IPS-20b (cell line): ENCODE data around the gene DLG2.

ENCODE experiments used
- H3K27ac ChIP-seq: one replicate; pipeline ENCODE4 v1.5.1; 2013; ENCODE audit warnings: low read length
- H3K27me3 ChIP-seq: 2 replicates; pipeline ENCODE4 v1.6.1; 2013; ENCODE audit warnings: mild to moderate bottlenecking, low read length, inconsistent platforms; ENCODE audit not compliant: insufficient read depth
- H3K36me3 ChIP-seq: 2 replicates; pipeline ENCODE4 v1.6.1; 2013; ENCODE audit warnings: low read depth, mild to moderate bottlenecking, inconsistent platforms, low read length, moderate library complexity; ENCODE audit not compliant: insufficient read depth
- H3K4me1 ChIP-seq: 2 replicates; pipeline ENCODE4 v1.6.1; 2013; ENCODE audit warnings: mild to moderate bottlenecking, control low read depth, inconsistent platforms, low read length, moderate library complexity; ENCODE audit not compliant: insufficient read depth
- H3K4me3 ChIP-seq: 2 replicates; pipeline ENCODE4 v1.5.1; 2013; ENCODE audit warnings: mild to moderate bottlenecking, low read length, inconsistent platforms
- H3K9ac ChIP-seq: 2 replicates; pipeline ENCODE4 v1.6.1; 2013; ENCODE audit warnings: low read depth, mild to moderate bottlenecking, inconsistent platforms, low read length, moderate library complexity
- H3K9me3 ChIP-seq: 2 replicates; pipeline ENCODE4 v1.6.1; 2013; ENCODE audit warnings: mild to moderate bottlenecking, low read depth, low read length, inconsistent platforms; ENCODE audit not compliant: insufficient read depth

The DLG2 gene

DNA sequence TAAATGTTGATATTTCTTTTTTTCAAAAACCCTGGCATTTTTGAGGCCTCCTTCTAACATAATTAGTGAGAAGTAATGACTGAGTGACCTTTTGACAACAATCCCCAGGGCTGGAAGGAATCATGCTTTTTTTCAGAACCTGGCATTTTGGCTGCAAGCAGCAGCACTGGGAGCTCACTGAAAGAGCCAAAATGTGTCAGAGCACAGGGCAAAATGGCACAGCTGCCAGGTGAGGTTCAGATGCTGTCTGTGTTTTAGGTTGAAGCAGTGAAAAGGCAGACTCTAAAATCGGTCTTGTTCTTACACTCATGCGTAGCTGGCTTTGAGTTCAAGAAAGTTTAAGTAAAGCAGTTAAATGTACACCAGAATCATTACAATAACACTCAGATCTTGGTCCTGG is 1063.8 kb downstream of the DLG2 start:
- H3K9ac ChIP-seq = no peak overlapping the region
- H3K9me3 ChIP-seq = no peaks in the 10 kb centered on the region
- no peaks in the 10 kb centered on the region for H3K27me3 ChIP-seq
- H3K4me3 ChIP-seq = no peak overlapping the region
- H3K4me1 ChIP-seq = no peaks in the 10 kb centered on the region
- no peaks in the 10 kb centered on the region for H3K36me3 ChIP-seq
- no peak overlapping the region for H3K27ac ChIP-seq

GRCh38 chr11:84560206-84560605 is 1066.9 kb downstream of the DLG2 start:
- Histone ChIP-seq H3K9me3 (no peaks in the 10 kb centered on the region), H3K4me1 (no peaks in the 10 kb centered on the region), H3K4me3 (no peak overlapping the region), H3K9ac (no peak overlapping the region), H3K27ac (no peak overlapping the region), H3K36me3 (no peaks in the 10 kb centered on the region), H3K27me3 (no peaks in the 10 kb centered on the region)

DNA sequence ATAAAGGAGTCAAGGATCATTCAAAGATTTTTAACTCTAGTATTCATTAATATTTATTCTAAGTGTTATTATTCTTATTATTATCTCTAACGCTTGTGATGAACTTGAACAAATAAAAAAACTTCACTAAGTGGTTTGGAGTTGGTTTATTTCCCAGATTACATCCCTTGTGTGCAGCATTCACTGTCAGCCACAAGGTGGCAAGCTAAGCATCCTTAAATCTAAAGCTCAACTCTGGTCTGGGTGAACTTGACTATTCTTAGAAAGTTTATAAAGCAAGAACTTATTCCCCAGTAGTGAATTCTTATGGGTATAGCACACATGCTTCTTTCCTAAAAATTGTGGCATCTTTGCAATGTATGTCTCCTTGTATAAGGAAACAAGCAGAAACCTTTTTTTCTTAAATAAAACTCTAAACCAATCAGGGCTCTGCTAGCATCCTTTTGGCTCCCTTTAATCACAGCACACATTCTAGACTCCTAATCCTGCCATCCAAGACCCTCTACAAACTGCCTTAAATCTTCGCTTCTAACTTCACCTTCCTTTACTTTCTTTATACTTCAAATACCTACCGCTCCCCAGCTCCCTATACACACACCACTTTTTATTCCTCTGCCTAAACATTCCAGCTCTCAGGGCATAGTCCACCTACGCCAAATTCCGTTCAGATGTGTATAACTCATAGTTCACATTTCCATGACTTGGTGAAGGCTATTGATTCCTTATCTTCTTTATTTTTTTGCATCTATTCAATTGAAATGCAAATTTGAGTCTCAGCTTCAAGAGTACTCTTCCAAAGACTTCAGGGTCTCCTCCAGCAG is 1068.8 kb downstream of the DLG2 start:
- no peaks in the 10 kb centered on the region for H3K27me3 ChIP-seq
- no peaks in the 10 kb centered on the region for H3K4me1 ChIP-seq
- no peak overlapping the region for H3K4me3 ChIP-seq
- no peak overlapping the region for H3K27ac ChIP-seq
- H3K9ac ChIP-seq = no peak overlapping the region
- H3K9me3 ChIP-seq = no peaks in the 10 kb centered on the region
- H3K36me3 ChIP-seq = no peaks in the 10 kb centered on the region

DNA sequence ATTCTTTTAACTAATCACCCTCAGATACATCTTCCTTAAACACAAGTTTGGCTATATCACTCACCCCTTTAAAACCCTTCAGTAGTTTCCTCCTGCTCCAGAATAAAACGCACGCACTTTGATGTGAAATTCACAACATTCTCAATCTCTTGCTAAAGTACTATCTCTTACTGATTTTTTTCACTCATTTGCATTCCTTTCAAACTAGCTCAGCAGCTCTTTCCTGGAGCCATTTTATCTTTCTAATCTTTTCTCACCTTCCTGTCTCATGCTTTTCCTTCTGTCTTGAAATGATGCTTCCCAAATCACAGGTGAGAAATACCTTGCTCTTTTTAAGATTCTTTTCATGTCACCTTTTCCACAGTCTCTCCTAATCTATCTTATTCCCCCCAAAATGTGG is 1074.4 kb downstream of the DLG2 start:
- Histone ChIP-seq H3K4me3 (no peak overlapping the region), H3K9me3 (no peaks in the 10 kb centered on the region), H3K9ac (no peak overlapping the region), H3K4me1 (peaks cover 7% of the 10 kb centered on the region; the same call in 1 of the 2 replicates), H3K27me3 (no peaks in the 10 kb centered on the region), H3K36me3 (no peaks in the 10 kb centered on the region), H3K27ac (no peak overlapping the region)

- Histone ChIP-seq H3K27ac (no peak overlapping the region), H3K36me3 (no peaks in the 10 kb centered on the region), H3K9ac (no peak overlapping the region), H3K4me1 (peaks cover 12% of the 10 kb centered on the region; the same call in 1 of the 2 replicates), H3K27me3 (no peaks in the 10 kb centered on the region), H3K4me3 (no peak overlapping the region), H3K9me3 (no peaks in the 10 kb centered on the region)
These were observed 1077.9 kb downstream of the DLG2 start for GRCh38 chr11:84549217-84549616.

DNA sequence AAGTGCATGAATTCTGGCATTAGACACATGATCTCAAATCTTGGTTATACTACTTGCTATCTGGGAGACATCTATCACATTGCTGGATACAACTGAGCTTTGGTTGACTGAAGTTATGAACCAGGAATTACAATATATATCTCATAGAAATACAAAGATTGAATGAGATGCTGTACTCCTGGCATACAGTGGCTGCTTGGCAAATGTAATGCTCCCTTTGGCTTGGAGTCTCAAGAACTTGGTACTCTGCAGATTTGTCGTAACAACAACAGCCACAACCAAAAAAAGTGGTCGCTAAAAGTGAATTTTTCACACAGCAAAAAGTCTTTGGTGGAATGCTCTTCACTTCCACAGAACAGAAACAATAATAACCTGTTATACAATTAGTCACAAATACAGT is 1082.6 kb downstream of the DLG2 start:
- H3K27ac ChIP-seq = peak overlapping the region; percentile 18
- H3K36me3 ChIP-seq = no peaks in the 10 kb centered on the region
- H3K27me3 ChIP-seq = no peaks in the 10 kb centered on the region
- peaks cover 27% of the 10 kb centered on the region for H3K4me1 ChIP-seq
- H3K9ac ChIP-seq = peak overlapping the region; percentile 72; the same call in 1 of the 2 replicates
- no peak overlapping the region; the same call in 1 of the 2 replicates for H3K4me3 ChIP-seq
- H3K9me3 ChIP-seq = no peaks in the 10 kb centered on the region

DNA sequence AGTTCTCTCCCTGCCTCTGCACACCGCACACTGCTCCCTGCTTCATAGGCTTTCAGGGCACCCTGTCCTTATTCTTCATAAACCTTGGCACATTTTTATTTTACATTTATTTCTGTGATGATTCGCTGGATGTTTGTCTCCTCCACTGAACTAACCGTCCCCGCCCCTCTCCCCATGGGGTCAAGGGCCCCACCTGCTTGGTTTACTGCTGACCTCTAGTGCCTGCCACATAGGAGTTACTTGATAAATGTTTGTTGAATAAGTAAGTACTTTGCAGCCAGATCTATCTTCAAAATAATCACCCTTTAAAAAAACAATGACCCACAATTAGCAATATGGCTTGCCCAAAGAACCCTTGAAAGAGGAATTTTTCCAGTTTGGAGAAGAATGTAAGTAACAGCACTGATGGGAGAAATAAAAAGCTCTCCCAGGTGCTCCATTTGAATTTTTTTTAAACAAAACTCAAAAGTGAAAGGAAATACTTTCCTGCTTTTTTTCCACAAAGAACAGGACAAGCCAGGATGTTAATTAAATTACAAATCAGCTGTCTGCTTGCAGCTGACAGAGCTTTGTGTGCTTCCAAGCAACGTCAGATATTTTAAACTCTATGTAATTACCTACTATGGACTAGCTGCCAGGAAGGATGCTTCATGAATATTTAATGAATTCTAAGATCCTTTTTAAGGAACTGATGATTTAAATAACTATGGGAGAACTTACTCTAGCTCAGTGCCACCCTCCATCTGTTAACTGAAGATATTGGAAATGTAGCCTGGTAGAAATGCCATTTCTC is 1083.6 kb downstream of the DLG2 start:
- H3K27ac ChIP-seq = peak overlapping the region; percentile 75
- H3K9me3 ChIP-seq = no peaks in the 10 kb centered on the region
- peaks cover 27% of the 10 kb centered on the region for H3K4me1 ChIP-seq
- peak overlapping the region; percentile 51; the same call in 1 of the 2 replicates for H3K4me3 ChIP-seq
- no peaks in the 10 kb centered on the region for H3K27me3 ChIP-seq
- no peaks in the 10 kb centered on the region for H3K36me3 ChIP-seq
- H3K9ac ChIP-seq = peak overlapping the region; percentile 72; the same call in 1 of the 2 replicates

- Histone ChIP-seq H3K4me3 (no peak overlapping the region), H3K4me1 (peaks cover 27% of the 10 kb centered on the region), H3K27ac (peak overlapping the region; percentile 75), H3K36me3 (no peaks in the 10 kb centered on the region), H3K9me3 (no peaks in the 10 kb centered on the region), H3K9ac (peak overlapping the region; percentile 72; the same call in 1 of the 2 replicates), H3K27me3 (no peaks in the 10 kb centered on the region)
These were observed 1085.3 kb downstream of the DLG2 start for GRCh38 chr11:84541731-84542340.

DNA sequence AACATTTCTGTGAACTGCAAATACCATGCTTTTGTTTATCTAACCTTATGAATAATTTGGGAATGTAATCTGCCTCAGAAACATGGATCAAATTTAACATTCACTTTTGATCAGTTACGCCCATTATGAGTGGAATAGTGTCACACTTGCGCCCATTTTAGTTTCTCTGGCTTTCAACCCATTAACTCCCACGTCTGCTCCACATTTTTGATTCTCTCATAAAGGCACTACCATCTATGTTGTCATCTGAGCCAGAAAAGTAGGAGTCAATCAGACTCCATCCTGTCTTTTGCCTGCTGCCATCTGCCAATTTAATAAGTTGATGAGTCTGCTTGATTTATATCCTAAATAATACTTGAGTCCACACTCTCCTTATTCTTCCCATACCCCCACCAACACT is 1090.7 kb downstream of the DLG2 start:
- Histone ChIP-seq H3K36me3 (no peaks in the 10 kb centered on the region), H3K9ac (no peak overlapping the region), H3K9me3 (no peaks in the 10 kb centered on the region), H3K27ac (no peak overlapping the region), H3K4me3 (no peak overlapping the region), H3K4me1 (peaks cover 5% of the 10 kb centered on the region; the same call in 1 of the 2 replicates), H3K27me3 (no peaks in the 10 kb centered on the region)

DNA sequence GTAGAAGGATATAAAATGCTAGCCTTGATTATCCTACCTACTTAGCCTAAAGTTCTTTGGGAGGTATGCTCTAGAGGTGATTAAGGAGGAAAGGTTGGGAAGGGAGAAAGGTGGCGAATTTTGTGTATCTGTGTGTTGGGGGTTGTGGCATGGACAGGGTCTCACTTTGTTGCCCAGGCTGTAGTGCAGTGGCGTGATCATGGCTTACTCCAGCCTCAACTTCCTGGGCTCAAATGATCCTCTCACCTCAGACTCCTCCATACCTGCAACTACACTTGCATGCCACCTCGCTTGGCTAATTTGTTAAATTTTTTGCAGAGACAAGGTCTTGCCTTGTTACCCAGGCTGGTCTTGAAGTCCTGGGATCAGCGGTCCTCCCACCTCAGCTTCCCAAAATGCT is 1094.8 kb downstream of the DLG2 start:
- no peaks in the 10 kb centered on the region for H3K27me3 ChIP-seq
- H3K9ac ChIP-seq = no peak overlapping the region
- H3K4me1 ChIP-seq = peaks cover 5% of the 10 kb centered on the region; the same call in 1 of the 2 replicates
- H3K4me3 ChIP-seq = no peak overlapping the region
- H3K9me3 ChIP-seq = no peaks in the 10 kb centered on the region
- H3K27ac ChIP-seq = no peak overlapping the region
- H3K36me3 ChIP-seq = no peaks in the 10 kb centered on the region

GRCh38 chr11:84526250-84526649 is 1100.9 kb downstream of the DLG2 start:
- H3K27me3 ChIP-seq = no peaks in the 10 kb centered on the region
- H3K9ac ChIP-seq = no peak overlapping the region
- H3K4me3 ChIP-seq = no peak overlapping the region
- H3K4me1 ChIP-seq = no peaks in the 10 kb centered on the region
- no peak overlapping the region for H3K27ac ChIP-seq
- H3K36me3 ChIP-seq = no peaks in the 10 kb centered on the region
- H3K9me3 ChIP-seq = no peaks in the 10 kb centered on the region
